ENCODE results near the gene JUP. TPM values are rescaled to one million over a fixed set of nuclear protein-coding genes. Genes with fewer than 3 reads are reported as not detected.

Gene JUP
- total and polyA plus RNA-seq, 2 of the 13 experiments (the other 11 are each of a cell fraction or from before 2014, with no cell fraction given) = 12.1 to 20.6 TPM

- TF ChIP-seq ATF4 (CRISPR knock-in tag; IDR thresholded peaks at IDR 0.05) (no peak), PATZ1 (CRISPR knock-in tag; IDR thresholded peaks at IDR 0.05) (peak; percentile 68), ZSCAN21 (CRISPR knock-in tag; IDR thresholded peaks at IDR 0.05; ENCODE audit: borderline replicate concordance) (peak; percentile 32; the same call in 1 of the 2 replicates), GLMP (CRISPR knock-in tag; IDR thresholded peaks at IDR 0.05; ENCODE audit: borderline replicate concordance) (no peak), ZNF205 (CRISPR knock-in tag; IDR thresholded peaks at IDR 0.05) (no peak), REST (IDR thresholded peaks at IDR 0.05; ENCODE audit: borderline replicate concordance in 1 of 2, low read depth in 1 of 2, low read length in 2 of 2) (no peak), SNAPC5 (CRISPR knock-in tag; IDR thresholded peaks at IDR 0.05; ENCODE audit: borderline replicate concordance) (no peak), ZNF607 (CRISPR knock-in tag; IDR thresholded peaks at IDR 0.05; ENCODE audit: borderline replicate concordance) (0 out of 2 replicates have a peak, but pooled peaks have one; percentile 70), PAX8 (CRISPR knock-in tag; IDR thresholded peaks at IDR 0.05; ENCODE audit: borderline replicate concordance) (no peak), THRA (CRISPR knock-in tag; IDR thresholded peaks at IDR 0.05; ENCODE audit: borderline replicate concordance) (peak; percentile 11; the same call in 1 of the 2 replicates), ZNF883 (CRISPR knock-in tag; IDR thresholded peaks at IDR 0.05; ENCODE audit: not compliant biosample characterization) (peak; percentile 94), RORA (CRISPR knock-in tag; IDR thresholded peaks at IDR 0.05) (no peak)
- TF ChIP-seq, protein P1, sequence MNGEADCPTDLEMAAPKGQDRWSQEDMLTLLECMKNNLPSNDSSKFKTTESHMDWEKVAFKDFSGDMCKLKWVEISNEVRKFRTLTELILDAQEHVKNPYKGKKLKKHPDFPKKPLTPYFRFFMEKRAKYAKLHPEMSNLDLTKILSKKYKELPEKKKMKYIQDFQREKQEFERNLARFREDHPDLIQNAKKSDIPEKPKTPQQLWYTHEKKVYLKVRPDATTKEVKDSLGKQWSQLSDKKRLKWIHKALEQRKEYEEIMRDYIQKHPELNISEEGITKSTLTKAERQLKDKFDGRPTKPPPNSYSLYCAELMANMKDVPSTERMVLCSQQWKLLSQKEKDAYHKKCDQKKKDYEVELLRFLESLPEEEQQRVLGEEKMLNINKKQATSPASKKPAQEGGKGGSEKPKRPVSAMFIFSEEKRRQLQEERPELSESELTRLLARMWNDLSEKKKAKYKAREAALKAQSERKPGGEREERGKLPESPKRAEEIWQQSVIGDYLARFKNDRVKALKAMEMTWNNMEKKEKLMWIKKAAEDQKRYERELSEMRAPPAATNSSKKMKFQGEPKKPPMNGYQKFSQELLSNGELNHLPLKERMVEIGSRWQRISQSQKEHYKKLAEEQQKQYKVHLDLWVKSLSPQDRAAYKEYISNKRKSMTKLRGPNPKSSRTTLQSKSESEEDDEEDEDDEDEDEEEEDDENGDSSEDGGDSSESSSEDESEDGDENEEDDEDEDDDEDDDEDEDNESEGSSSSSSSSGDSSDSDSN (CRISPR knock-in tag; IDR thresholded peaks at IDR 0.05) = peak; percentile 60
These were observed 49.5 kb upstream of the JUP start, which contains the start of gene NT5C3B (continued) for GRCh38 chr17:41835800-41836549.
